Parathyroid adenoma (tissue), 2 donors: Measurements from ENCODE around the gene GNAI3.

Source experiments
- H2AFZ ChIP-seq: fragments of 300-600 bp; sonication (generic); one replicate; pipeline ENCODE4 v1.7.0; 2017; ENCODE audit warnings: antibody characterized with exemption, mild to moderate bottlenecking
- H3K27ac ChIP-seq: fragments of 300-600 bp; sonication (generic); one replicate; pipeline ENCODE4 v1.7.0; 2017
- H3K27me3 ChIP-seq: fragments of 300-600 bp; sonication (generic); one replicate; pipeline ENCODE4 v1.7.0; 2017; ENCODE audit warnings: low read length; ENCODE audit not compliant: control insufficient read depth, insufficient read depth
- H3K36me3 ChIP-seq: fragments of 300-600 bp; sonication (generic); one replicate; pipeline ENCODE4 v1.7.0; 2017; ENCODE audit warnings: low read length; ENCODE audit not compliant: control insufficient read depth, insufficient read depth
- H3K4me1 ChIP-seq: fragments of 300-600 bp; sonication (generic); one replicate; pipeline ENCODE4 v1.7.0; 2017; ENCODE audit warnings: control low read depth
- H3K4me2 ChIP-seq: fragments of 300-600 bp; sonication (generic); one replicate; pipeline ENCODE4 v1.7.0; 2017; ENCODE audit warnings: low read length
- H3K4me3 ChIP-seq: fragments of 300-600 bp; sonication (generic); one replicate; pipeline ENCODE4 v1.7.0; 2017; ENCODE audit warnings: low read depth, low read length
- H3K79me2 ChIP-seq: fragments of 300-600 bp; sonication (generic); one replicate; pipeline ENCODE4 v1.7.0; 2017; ENCODE audit warnings: control low read depth
- H3K9ac ChIP-seq: fragments of 300-600 bp; sonication (generic); one replicate; pipeline ENCODE4 v1.7.0; 2017; ENCODE audit warnings: mild to moderate bottlenecking
- H3K9me3 ChIP-seq: fragments of 300-600 bp; sonication (generic); one replicate; pipeline ENCODE4 v1.7.0; 2017; ENCODE audit warnings: low read length; ENCODE audit not compliant: control insufficient read depth
- TF ChIP-seq, protein P1 (sequence below): fragments of 300-600 bp; sonication (generic); IDR thresholded peaks from one replicate; pipeline ENCODE4 v1.7.0; 2017; ENCODE audit warnings: antibody characterized with exemption, mild to moderate bottlenecking
- donor health status: primary hyperparathyroidism.

GNAI3 gene

DNA sequence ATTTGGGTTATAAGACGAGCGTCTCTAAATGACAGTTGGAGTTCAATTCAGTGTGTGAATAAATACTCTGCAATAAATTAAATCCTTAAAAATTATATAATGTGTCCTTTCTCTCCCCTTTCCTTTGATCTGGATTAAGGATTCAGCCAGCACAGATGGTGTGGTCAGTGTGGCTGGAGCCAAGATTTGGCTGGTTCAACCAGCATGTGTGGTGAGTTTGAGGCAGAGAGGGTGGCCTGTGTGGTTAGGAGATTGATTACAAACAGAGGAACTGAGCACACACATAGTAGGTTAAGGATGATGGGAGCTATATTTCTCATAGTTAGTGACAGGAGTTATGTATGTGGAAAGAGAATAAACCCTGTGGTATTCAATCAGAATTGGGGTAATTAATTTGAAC lies 24.7 kb upstream of the GNAI3 start:
- H3K36me3 ChIP-seq = no peaks in the 10 kb centered on the region
- H3K9ac ChIP-seq = no peak overlapping the region
- H3K4me1 ChIP-seq = no peaks in the 10 kb centered on the region
- no peaks in the 10 kb centered on the region for H3K9me3 ChIP-seq
- H3K79me2 ChIP-seq = no peaks in the 10 kb centered on the region
- no peak overlapping the region for H2AFZ ChIP-seq
- H3K4me2 ChIP-seq = no peak overlapping the region
- TF ChIP-seq, protein P1, sequence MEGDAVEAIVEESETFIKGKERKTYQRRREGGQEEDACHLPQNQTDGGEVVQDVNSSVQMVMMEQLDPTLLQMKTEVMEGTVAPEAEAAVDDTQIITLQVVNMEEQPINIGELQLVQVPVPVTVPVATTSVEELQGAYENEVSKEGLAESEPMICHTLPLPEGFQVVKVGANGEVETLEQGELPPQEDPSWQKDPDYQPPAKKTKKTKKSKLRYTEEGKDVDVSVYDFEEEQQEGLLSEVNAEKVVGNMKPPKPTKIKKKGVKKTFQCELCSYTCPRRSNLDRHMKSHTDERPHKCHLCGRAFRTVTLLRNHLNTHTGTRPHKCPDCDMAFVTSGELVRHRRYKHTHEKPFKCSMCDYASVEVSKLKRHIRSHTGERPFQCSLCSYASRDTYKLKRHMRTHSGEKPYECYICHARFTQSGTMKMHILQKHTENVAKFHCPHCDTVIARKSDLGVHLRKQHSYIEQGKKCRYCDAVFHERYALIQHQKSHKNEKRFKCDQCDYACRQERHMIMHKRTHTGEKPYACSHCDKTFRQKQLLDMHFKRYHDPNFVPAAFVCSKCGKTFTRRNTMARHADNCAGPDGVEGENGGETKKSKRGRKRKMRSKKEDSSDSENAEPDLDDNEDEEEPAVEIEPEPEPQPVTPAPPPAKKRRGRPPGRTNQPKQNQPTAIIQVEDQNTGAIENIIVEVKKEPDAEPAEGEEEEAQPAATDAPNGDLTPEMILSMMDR = no peak
- no peak overlapping the region for H3K27ac ChIP-seq
- no peaks in the 10 kb centered on the region for H3K27me3 ChIP-seq
- no peak overlapping the region for H3K4me3 ChIP-seq

DNA sequence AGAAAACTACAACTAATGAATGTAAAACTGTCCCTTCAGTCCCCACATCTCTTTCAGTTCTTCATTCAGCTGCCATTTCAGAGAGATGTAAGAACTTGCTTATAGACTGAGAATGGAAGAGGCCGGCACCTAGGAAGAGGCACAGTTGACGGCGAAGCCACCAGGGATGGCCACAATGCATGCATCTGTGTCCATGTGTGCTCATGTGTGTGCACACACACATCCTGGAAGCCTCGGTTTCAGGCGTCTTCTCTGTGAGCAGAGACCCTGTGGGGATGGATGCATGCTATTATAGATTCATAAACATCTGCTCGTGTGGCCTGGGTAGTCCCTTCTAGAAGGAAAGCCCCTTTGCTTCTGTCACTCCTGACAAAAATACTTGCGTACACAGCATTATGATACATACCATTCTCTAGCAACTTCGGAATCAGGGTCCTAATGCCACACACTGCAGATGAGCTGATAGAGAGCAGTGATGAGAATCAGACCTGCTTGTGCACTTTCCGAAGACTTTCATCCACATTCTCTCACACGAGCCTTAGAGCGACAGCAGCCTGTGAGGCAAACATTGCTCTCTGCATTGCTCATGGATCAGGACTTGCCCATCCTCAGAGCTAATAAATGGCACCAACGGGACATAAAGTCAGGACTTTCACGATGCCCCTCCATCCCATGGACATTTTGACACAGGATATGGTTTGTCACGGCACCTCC lies 21.2 kb upstream of the GNAI3 start:
- no peak overlapping the region for H2AFZ ChIP-seq
- TF ChIP-seq, protein P1 = no peak
- H3K4me2 ChIP-seq = no peak overlapping the region

DNA sequence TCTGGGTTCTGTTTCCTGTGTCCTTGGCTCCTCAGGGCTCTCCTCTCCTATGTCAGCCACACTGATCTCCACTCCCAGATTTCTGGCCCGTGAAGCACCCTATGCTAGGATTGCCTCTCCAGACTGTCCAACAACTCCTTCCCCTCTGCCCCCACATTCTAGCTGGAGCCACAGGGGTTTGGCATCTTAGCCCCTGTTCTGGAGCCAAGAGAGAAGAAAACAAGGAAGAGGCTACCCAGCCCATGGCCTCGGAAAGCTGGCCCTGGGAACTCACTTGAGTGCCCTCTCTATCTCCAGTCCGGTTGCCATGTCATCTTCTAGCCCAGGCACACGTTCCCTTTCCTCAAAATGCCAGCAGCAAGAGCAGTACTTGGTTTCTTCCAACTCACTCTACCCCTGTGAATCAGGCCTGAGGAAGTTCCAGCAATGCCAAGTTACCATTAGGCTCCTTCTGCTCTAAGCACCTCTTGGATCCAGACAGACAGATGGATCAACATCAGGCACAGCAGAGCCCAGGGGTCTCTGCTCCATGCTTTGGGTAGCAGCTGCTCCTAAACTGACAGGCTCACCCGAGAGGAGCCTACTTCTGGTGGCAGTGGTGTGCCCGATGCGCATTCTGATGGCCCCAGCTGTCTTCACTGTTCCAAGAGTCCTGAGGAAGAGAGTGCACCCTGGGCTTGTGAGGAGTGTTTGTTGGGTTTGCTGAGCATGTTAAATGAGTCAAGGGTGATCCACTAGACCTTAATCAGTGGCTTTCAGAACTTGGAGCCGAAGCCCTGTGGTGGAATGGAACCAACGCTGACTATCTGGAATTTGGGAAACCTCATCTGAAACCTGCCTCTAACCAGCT lies 20.3 kb upstream of the GNAI3 start:
- no peaks in the 10 kb centered on the region for H3K36me3 ChIP-seq
- H3K9ac ChIP-seq = no peak overlapping the region
- no peak overlapping the region for H2AFZ ChIP-seq
- H3K9me3 ChIP-seq = no peaks in the 10 kb centered on the region
- no peaks in the 10 kb centered on the region for H3K27me3 ChIP-seq
- TF ChIP-seq, protein P1 = no peak
- H3K4me1 ChIP-seq = peaks cover 2% of the 10 kb centered on the region
- no peaks in the 10 kb centered on the region for H3K79me2 ChIP-seq
- no peak overlapping the region for H3K4me3 ChIP-seq
- H3K27ac ChIP-seq = no peak overlapping the region
- H3K4me2 ChIP-seq = no peak overlapping the region

More for the DNA sequence above, 21.2 kb upstream of the GNAI3 start:
- Histone ChIP-seq H3K79me2 (no peaks in the 10 kb centered on the region), H3K9ac (no peak overlapping the region), H3K27me3 (no peaks in the 10 kb centered on the region), H3K4me1 (peaks cover 2% of the 10 kb centered on the region), H3K27ac (no peak overlapping the region), H3K9me3 (no peaks in the 10 kb centered on the region), H3K36me3 (no peaks in the 10 kb centered on the region), H3K4me3 (no peak overlapping the region)

DNA sequence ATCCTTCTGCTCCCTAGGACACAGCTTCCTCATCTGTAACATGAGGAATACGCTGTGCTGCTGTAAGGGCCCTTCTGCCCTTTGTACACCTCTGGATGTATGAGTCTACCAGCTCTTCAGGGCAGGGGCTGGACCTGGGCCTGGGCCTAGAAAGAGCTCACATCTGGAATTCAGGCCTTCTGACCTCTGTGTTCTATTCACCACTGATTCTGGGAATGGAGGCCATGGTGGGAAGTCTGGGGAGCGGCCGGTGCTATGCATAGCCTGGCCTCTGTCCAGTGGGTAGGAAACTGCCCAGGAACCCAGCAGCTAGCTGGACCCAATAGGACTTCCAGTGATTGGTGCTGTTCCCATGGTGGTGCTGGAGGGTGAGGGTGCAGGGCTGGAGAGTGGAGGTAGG lies 19.7 kb upstream of the GNAI3 start:
- Histone ChIP-seq H3K4me3 (no peak overlapping the region), H3K4me2 (no peak overlapping the region), H2AFZ (no peak overlapping the region), H3K36me3 (no peaks in the 10 kb centered on the region), H3K9ac (no peak overlapping the region), H3K79me2 (no peaks in the 10 kb centered on the region), H3K9me3 (no peaks in the 10 kb centered on the region), H3K27me3 (no peaks in the 10 kb centered on the region), H3K4me1 (peaks cover 2% of the 10 kb centered on the region), H3K27ac (no peak overlapping the region)
- TF ChIP-seq, protein P1 = no peak
